KMS-11 (cell line): ENCODE data around the gene KLHL4.

Experiments
- H2AFZ ChIP-seq: fragments of 200-600 bp; sonication (generic); 2 replicates; pipeline ENCODE4 v1.6.1; 2016; ENCODE audit warnings: antibody characterized with exemption, mixed run types, low read depth
- H3K27ac ChIP-seq: fragments of 200-600 bp; sonication (generic); 2 replicates; pipeline ENCODE4 v1.6.1; 2016; ENCODE audit warnings: mild to moderate bottlenecking, mixed run types
- H3K27me3 ChIP-seq: fragments of 200-600 bp; sonication (generic); 2 replicates; pipeline ENCODE4 v1.6.1; 2017; ENCODE audit warnings: mild to moderate bottlenecking, low read depth, mixed run types, moderate library complexity; ENCODE audit not compliant: insufficient read depth
- H3K36me3 ChIP-seq: fragments of 200-600 bp; sonication (generic); 2 replicates; pipeline ENCODE4 v1.6.1; 2017; ENCODE audit warnings: mild to moderate bottlenecking, mixed run types; ENCODE audit not compliant: insufficient read depth
- H3K4me1 ChIP-seq: fragments of 200-600 bp; sonication (generic); 2 replicates; pipeline ENCODE4 v1.6.1; 2016; ENCODE audit warnings: mild to moderate bottlenecking, low read depth, mixed run types; ENCODE audit not compliant: poor library complexity, severe bottlenecking
- H3K4me2 ChIP-seq: fragments of 200-600 bp; sonication (generic); 2 replicates; pipeline ENCODE4 v1.7.0; 2016; ENCODE audit warnings: mild to moderate bottlenecking, mixed run types
- H3K4me3 ChIP-seq: fragments of 200-600 bp; sonication (generic); IDR thresholded peaks from 2 replicates; pipeline ENCODE4 v1.6.1; 2017; ENCODE audit warnings: low read depth, low read length, mixed read lengths; ENCODE audit not compliant: insufficient read depth
- H3K79me2 ChIP-seq: fragments of 200-600 bp; sonication (generic); 2 replicates; pipeline ENCODE4 v1.6.1; 2016; ENCODE audit warnings: low read depth, mixed run types; ENCODE audit not compliant: insufficient read depth
- H3K9ac ChIP-seq: fragments of 200-600 bp; sonication (generic); 2 replicates; pipeline ENCODE4 v1.6.1; 2016; ENCODE audit warnings: mild to moderate bottlenecking, mixed run types
- H4K20me1 ChIP-seq: fragments of 200-600 bp; sonication (generic); 2 replicates; pipeline ENCODE4 v1.6.1; 2016; ENCODE audit warnings: mild to moderate bottlenecking, mixed run types; ENCODE audit not compliant: insufficient read depth
- TF ChIP-seq, protein P1 (sequence below): fragments of 200-600 bp; sonication (generic); conservative IDR thresholded peaks from 2 replicates; pipeline ENCODE4 v1.6.1; 2017; ENCODE audit warnings: low read depth, mild to moderate bottlenecking, antibody characterized with exemption, low read length, moderate library complexity, mixed read lengths

KLHL4 gene

DNA sequence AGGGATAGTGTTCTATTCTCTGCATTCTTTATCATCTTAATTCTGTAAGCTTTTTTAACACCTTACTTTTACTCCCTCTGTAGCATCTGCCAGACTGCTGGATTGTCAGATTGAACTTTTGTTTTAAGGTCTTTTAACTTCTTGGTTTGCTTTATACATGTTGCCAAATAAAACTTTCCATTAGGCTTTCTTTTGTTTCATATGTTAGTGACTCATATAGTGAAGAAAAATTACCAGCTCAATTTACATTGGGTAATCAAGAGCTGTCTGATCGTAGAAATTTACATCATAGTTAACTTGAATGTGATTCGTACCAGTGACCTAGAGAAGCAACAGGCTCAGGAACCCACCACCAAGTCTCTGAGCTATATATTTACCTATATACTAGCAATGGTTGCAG, 28.5 kb upstream of the KLHL4 start:
- no peak overlapping the region for H3K27ac ChIP-seq
- H3K36me3 ChIP-seq: no peaks in the 10 kb centered on the region
- TF ChIP-seq, protein P1, sequence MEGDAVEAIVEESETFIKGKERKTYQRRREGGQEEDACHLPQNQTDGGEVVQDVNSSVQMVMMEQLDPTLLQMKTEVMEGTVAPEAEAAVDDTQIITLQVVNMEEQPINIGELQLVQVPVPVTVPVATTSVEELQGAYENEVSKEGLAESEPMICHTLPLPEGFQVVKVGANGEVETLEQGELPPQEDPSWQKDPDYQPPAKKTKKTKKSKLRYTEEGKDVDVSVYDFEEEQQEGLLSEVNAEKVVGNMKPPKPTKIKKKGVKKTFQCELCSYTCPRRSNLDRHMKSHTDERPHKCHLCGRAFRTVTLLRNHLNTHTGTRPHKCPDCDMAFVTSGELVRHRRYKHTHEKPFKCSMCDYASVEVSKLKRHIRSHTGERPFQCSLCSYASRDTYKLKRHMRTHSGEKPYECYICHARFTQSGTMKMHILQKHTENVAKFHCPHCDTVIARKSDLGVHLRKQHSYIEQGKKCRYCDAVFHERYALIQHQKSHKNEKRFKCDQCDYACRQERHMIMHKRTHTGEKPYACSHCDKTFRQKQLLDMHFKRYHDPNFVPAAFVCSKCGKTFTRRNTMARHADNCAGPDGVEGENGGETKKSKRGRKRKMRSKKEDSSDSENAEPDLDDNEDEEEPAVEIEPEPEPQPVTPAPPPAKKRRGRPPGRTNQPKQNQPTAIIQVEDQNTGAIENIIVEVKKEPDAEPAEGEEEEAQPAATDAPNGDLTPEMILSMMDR: no peak
- no peak overlapping the region for H3K9ac ChIP-seq
- H2AFZ ChIP-seq: no peak overlapping the region
- H3K4me1 ChIP-seq: no peaks in the 10 kb centered on the region
- H3K79me2 ChIP-seq: no peaks in the 10 kb centered on the region
- H3K4me3 ChIP-seq: no peak overlapping the region
- no peaks in the 10 kb centered on the region for H4K20me1 ChIP-seq
- no peaks in the 10 kb centered on the region for H3K27me3 ChIP-seq
- H3K4me2 ChIP-seq: no peak overlapping the region

DNA sequence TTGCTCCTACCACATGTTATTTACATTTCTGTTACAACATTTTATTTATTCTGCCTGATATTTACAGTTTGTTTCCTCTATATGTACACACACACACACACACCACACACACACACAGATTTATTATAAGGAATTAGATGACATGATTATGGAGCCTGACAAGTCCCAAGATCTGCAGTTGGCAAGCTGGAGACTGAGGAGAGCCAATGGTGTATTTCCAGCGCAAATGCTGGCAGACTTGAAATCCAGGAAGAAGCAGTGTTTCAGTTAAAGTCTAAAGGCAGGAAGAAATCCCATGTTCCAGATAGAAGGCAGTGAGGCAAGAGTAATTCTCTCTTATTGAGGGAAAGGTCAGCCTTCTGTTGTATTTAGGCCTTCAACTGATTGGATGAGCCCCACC, 1.8 kb upstream of the KLHL4 start:
- Histone ChIP-seq H3K27me3 (no peaks in the 10 kb centered on the region), H3K36me3 (no peaks in the 10 kb centered on the region), H3K9ac (no peak overlapping the region), H3K4me2 (no peak overlapping the region), H3K27ac (no peak overlapping the region), H2AFZ (no peak overlapping the region), H4K20me1 (no peaks in the 10 kb centered on the region), H3K79me2 (no peaks in the 10 kb centered on the region), H3K4me3 (no peak overlapping the region), H3K4me1 (no peaks in the 10 kb centered on the region)
- TF ChIP-seq, protein P1: no peak

DNA sequence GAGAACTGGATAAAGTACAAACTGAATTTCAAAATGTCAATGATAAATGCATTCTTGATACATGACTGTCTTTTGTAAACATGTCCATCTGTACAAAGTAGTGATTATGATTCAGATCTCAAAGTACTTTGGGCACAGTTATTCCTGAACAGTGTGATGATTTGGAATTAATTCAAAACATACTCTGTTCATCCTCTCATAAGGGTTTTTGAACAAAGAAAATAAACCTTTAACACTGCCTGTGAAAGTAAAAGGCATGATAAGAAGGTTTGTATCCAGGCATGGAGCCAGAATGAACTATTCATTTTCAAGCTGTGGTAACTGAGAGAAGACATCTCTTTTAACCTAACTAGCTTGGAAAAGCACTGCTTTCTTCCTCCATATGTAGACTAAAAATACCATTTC, 883 bp upstream of the KLHL4 start:
- TF ChIP-seq, protein P1: no peak
- Histone ChIP-seq H3K4me2 (no peak overlapping the region), H4K20me1 (no peaks in the 10 kb centered on the region), H3K79me2 (no peaks in the 10 kb centered on the region), H3K27me3 (no peaks in the 10 kb centered on the region), H3K9ac (no peak overlapping the region), H3K4me1 (no peaks in the 10 kb centered on the region), H3K27ac (no peak overlapping the region), H2AFZ (no peak overlapping the region), H3K4me3 (no peak overlapping the region), H3K36me3 (no peaks in the 10 kb centered on the region)

DNA sequence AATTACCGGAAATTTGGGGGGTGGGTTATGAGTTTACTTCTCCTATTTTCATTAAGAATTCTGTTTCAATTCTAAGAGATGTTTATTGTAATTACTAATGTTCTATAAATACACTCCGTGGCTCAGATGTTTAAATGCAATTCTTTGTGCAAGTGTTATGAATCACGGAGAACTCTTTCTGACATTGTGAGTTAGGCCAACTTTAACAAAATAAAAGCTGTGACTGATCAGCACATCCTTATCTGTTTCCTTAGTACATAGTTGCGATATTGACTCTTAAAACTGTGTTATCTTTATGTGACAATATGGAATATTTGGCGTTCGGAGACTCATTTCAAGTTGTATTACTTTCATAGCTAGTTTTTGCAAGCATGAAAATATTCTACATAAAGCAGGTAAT, 902 bp downstream of the KLHL4 start:
- H4K20me1 ChIP-seq: no peaks in the 10 kb centered on the region
- H3K9ac ChIP-seq: no peak overlapping the region
- no peak overlapping the region for H3K27ac ChIP-seq
- H3K27me3 ChIP-seq: no peaks in the 10 kb centered on the region
- no peak overlapping the region for H3K4me3 ChIP-seq
- H3K4me1 ChIP-seq: no peaks in the 10 kb centered on the region
- TF ChIP-seq, protein P1: no peak
- H3K36me3 ChIP-seq: no peaks in the 10 kb centered on the region
- no peak overlapping the region for H2AFZ ChIP-seq
- no peaks in the 10 kb centered on the region for H3K79me2 ChIP-seq
- H3K4me2 ChIP-seq: no peak overlapping the region
